Skin epidermis (tissue), 12 donors: ENCODE data around the gene RNF144A.

Experiments used
- H3K27ac ChIP-seq, 21 experiments: fragments of 200-600 bp; sonication (generic) in 11 of 21; one replicate each; pipeline ENCODE4 v1.5.0; 2020; ENCODE audit warnings: mild to moderate bottlenecking in 3 of 21, inconsistent platforms in 2 of 21, moderate library complexity in 2 of 21
- H3K4me3 ChIP-seq, 7 experiments: fragments of 200-600 bp; sonication (generic) in 2 of 7; one replicate each; pipeline ENCODE4 v1.5.0; 2020; ENCODE audit warnings: inconsistent platforms in 2 of 7, mild to moderate bottlenecking in 2 of 7, moderate library complexity in 1 of 7

Gene RNF144A

GRCh38 chr2:6965071-6965795 lies 48.0 kb downstream of the RNF144A start:
- no peak overlapping the region for H3K27ac ChIP-seq

GRCh38 chr2:6966446-6966940 lies 49.3 kb downstream of the RNF144A start:
- Histone ChIP-seq H3K4me3 (no peak overlapping the region), H3K27ac (no peak overlapping the region)

More at GRCh38 chr2:6965071-6965795, 48.0 kb downstream of the RNF144A start:
- H3K4me3 ChIP-seq, result no peak overlapping the region

GRCh38 chr2:6967301-6967700 lies 50.1 kb downstream of the RNF144A start:
- no peak overlapping the region for H3K27ac ChIP-seq
- H3K4me3 ChIP-seq, result no peak overlapping the region

- Histone ChIP-seq H3K27ac (peak overlapping the region in 1 of 21 experiments; percentile 21), H3K4me3 (no peak overlapping the region)
These were observed 51.3 kb downstream of the RNF144A start for GRCh38 chr2:6968319-6969100.

- H3K27ac ChIP-seq, result no peak overlapping the region
These were observed 53.3 kb downstream of the RNF144A start for GRCh38 chr2:6970551-6970950.

GRCh38 chr2:6970976-6971480 lies 53.8 kb downstream of the RNF144A start:
- H3K4me3 ChIP-seq, result no peak overlapping the region
- H3K27ac ChIP-seq, result no peak overlapping the region

More at GRCh38 chr2:6970551-6970950, 53.3 kb downstream of the RNF144A start:
- H3K4me3 ChIP-seq, result no peak overlapping the region

- Histone ChIP-seq H3K4me3 (no peak overlapping the region), H3K27ac (no peak overlapping the region)
These were observed 54.3 kb downstream of the RNF144A start for GRCh38 chr2:6971502-6971901.

- no peak overlapping the region for H3K27ac ChIP-seq
- no peak overlapping the region for H3K4me3 ChIP-seq
These were observed 55.0 kb downstream of the RNF144A start for GRCh38 chr2:6972067-6972710.

GRCh38 chr2:6973895-6974545 lies 56.8 kb downstream of the RNF144A start:
- Histone ChIP-seq H3K4me3 (no peak overlapping the region), H3K27ac (peak overlapping the region in 2 of 21 experiments; percentile 27)

- no peak overlapping the region for H3K27ac ChIP-seq
These were observed 58.8 kb downstream of the RNF144A start for GRCh38 chr2:6975988-6976387.

GRCh38 chr2:6977113-6977741 lies 60.0 kb downstream of the RNF144A start:
- no peak overlapping the region for H3K4me3 ChIP-seq
- no peak overlapping the region for H3K27ac ChIP-seq

More at GRCh38 chr2:6975988-6976387, 58.8 kb downstream of the RNF144A start:
- H3K4me3 ChIP-seq, result no peak overlapping the region

- Histone ChIP-seq H3K27ac (no peak overlapping the region), H3K4me3 (no peak overlapping the region)
These were observed 60.6 kb downstream of the RNF144A start for GRCh38 chr2:6977786-6978185.

GRCh38 chr2:6978991-6979390 lies 61.8 kb downstream of the RNF144A start:
- no peak overlapping the region for H3K4me3 ChIP-seq
- H3K27ac ChIP-seq, result no peak overlapping the region

- no peak overlapping the region for H3K27ac ChIP-seq
These were observed 65.2 kb downstream of the RNF144A start for GRCh38 chr2:6982449-6982848.

GRCh38 chr2:6982934-6983589 lies 65.8 kb downstream of the RNF144A start:
- no peak overlapping the region for H3K27ac ChIP-seq

More at GRCh38 chr2:6982449-6982848, 65.2 kb downstream of the RNF144A start:
- no peak overlapping the region for H3K4me3 ChIP-seq

GRCh38 chr2:6986301-6986911 lies 69.2 kb downstream of the RNF144A start:
- H3K27ac ChIP-seq, result peak overlapping the region in 2 of 21 experiments; percentile 5 to 7

More at GRCh38 chr2:6982934-6983589, 65.8 kb downstream of the RNF144A start:
- no peak overlapping the region for H3K4me3 ChIP-seq

GRCh38 chr2:6986912-6987361 lies 69.7 kb downstream of the RNF144A start:
- H3K4me3 ChIP-seq, result no peak overlapping the region

More at GRCh38 chr2:6986301-6986911, 69.2 kb downstream of the RNF144A start:
- no peak overlapping the region for H3K4me3 ChIP-seq

GRCh38 chr2:6990871-6991270 lies 73.7 kb downstream of the RNF144A start:
- Histone ChIP-seq H3K27ac (no peak overlapping the region), H3K4me3 (no peak overlapping the region)

More at GRCh38 chr2:6986912-6987361, 69.7 kb downstream of the RNF144A start:
- H3K27ac ChIP-seq, result peak overlapping the region in 2 of 21 experiments; percentile 5 to 7
